Liver (tissue), 9 donors: ENCODE measurements around the gene COPS7A. TPM values are rescaled to one million over a fixed set of nuclear protein-coding genes. Genes with fewer than 3 reads are reported as not detected.

Experiments used
- DNase-seq: peaks from one replicate; pipeline ENCODE4 v3.0.0-alpha.2; 2017; ENCODE audit warnings: low spot score
- H3K27ac ChIP-seq, 2 donors: one replicate each; pipeline ENCODE4 v1.7.0; 2013; ENCODE audit warnings: inconsistent platforms in 2 of 2, low read length in 2 of 2, control low read depth in 1 of 2, low read depth in 1 of 2, mild to moderate bottlenecking in 1 of 2
- H3K27me3 ChIP-seq, 4 donors: one replicate each; pipeline versions ENCODE4 v1.6.1 to v1.7.0; 2013; ENCODE audit warnings: low read length in 3 of 4, inconsistent platforms in 1 of 4, mild to moderate bottlenecking in 1 of 4, moderate library complexity in 1 of 4; ENCODE audit not compliant: control insufficient read depth in 4 of 4, insufficient read depth in 4 of 4
- H3K36me3 ChIP-seq, 4 donors: one replicate each; pipeline versions ENCODE4 v1.6.1 to v1.7.0; 2013; ENCODE audit warnings: low read length in 3 of 4, mild to moderate bottlenecking in 3 of 4, low read depth in 1 of 4, moderate library complexity in 1 of 4; ENCODE audit not compliant: control insufficient read depth in 4 of 4, insufficient read depth in 3 of 4
- H3K4me1 ChIP-seq, 4 donors: one replicate each; pipeline versions ENCODE4 v1.6.1 to v1.7.0; 2013; ENCODE audit warnings: low read length in 3 of 4, mild to moderate bottlenecking in 3 of 4, moderate library complexity in 1 of 4; ENCODE audit not compliant: control insufficient read depth in 4 of 4, insufficient read depth in 4 of 4
- H3K4me3 ChIP-seq, 3 donors: one replicate each; pipeline versions ENCODE4 v1.6.1 to v1.7.0; 2013; ENCODE audit warnings: low read length in 3 of 3, control low read depth in 1 of 3, low read depth in 1 of 3, mild to moderate bottlenecking in 1 of 3
- H3K9ac ChIP-seq, 2 donors: one replicate each; pipeline ENCODE4 v1.7.0; 2013; ENCODE audit warnings: low read length in 2 of 2, mild to moderate bottlenecking in 2 of 2, moderate library complexity in 2 of 2, control low read depth in 1 of 2, low read depth in 1 of 2
- H3K9me3 ChIP-seq, 4 donors: one replicate each; pipeline versions ENCODE4 v1.6.1 to v1.7.0; 2013; ENCODE audit warnings: low read length in 3 of 4; ENCODE audit not compliant: control insufficient read depth in 4 of 4
- ATF3 ChIP-seq: IDR thresholded peaks from 2 replicates; pipeline ENCODE4 v1.6.1; 2016; ENCODE audit warnings: antibody characterized with exemption
- CTCF ChIP-seq: fragments of 150-350 bp; IDR thresholded peaks from 2 replicates; pipeline ENCODE4 v1.5.1; 2017; ENCODE audit warnings: improper control_type of control experiment, low read depth, low read length; ENCODE audit not compliant: missing input control
- EGR1 ChIP-seq, 2 donors: IDR thresholded peaks; 2 replicates each; pipeline ENCODE4 v1.6.1; 2016 to 2018; ENCODE audit warnings: antibody characterized with exemption in 2 of 2, low read depth in 2 of 2
- FOXA1 ChIP-seq: IDR thresholded peaks from 2 replicates; pipeline ENCODE4 v1.6.1; 2016; ENCODE audit warnings: antibody characterized with exemption
- FOXA2 ChIP-seq: IDR thresholded peaks from 2 replicates; pipeline ENCODE4 v1.6.1; 2016; ENCODE audit warnings: antibody characterized with exemption
- HNF4A ChIP-seq, 2 donors: conservative IDR thresholded peaks; 2 replicates each; pipeline ENCODE4 v1.6.1; 2016; ENCODE audit warnings: antibody characterized with exemption in 2 of 2, mild to moderate bottlenecking in 2 of 2
- HNF4G ChIP-seq: IDR thresholded peaks from 2 replicates; pipeline ENCODE4 v1.6.1; 2016; ENCODE audit warnings: antibody characterized with exemption
- JUND ChIP-seq, 2 donors: IDR thresholded peaks; 2 replicates each; pipeline ENCODE4 v1.6.1; 2016; ENCODE audit warnings: antibody characterized with exemption in 2 of 2
- MAX ChIP-seq: IDR thresholded peaks from 2 replicates; pipeline ENCODE4 v1.6.1; 2016; ENCODE audit warnings: antibody characterized with exemption
- NR2F2 ChIP-seq: IDR thresholded peaks from 2 replicates; pipeline ENCODE4 v1.6.1; 2016; ENCODE audit warnings: antibody characterized with exemption
- RAD21 ChIP-seq, 2 donors: IDR thresholded peaks; 2 replicates each; pipeline ENCODE4 v1.6.1; 2016; ENCODE audit warnings: antibody characterized with exemption in 2 of 2, mild to moderate bottlenecking in 2 of 2
- REST ChIP-seq: IDR thresholded peaks from 2 replicates; pipeline ENCODE4 v1.6.1; 2016; ENCODE audit warnings: antibody characterized with exemption, mild to moderate bottlenecking
- RXRA ChIP-seq, 2 donors: IDR thresholded peaks; 2 replicates each; pipeline ENCODE4 v1.6.1; 2017 to 2018; ENCODE audit warnings: antibody characterized with exemption in 2 of 2, mild to moderate bottlenecking in 1 of 2
- SP1 ChIP-seq: IDR thresholded peaks from 2 replicates; pipeline ENCODE4 v1.6.1; 2018; ENCODE audit warnings: antibody characterized with exemption, mild to moderate bottlenecking
- TAF1 ChIP-seq: conservative IDR thresholded peaks from 2 replicates; pipeline ENCODE4 v1.6.1; 2016; ENCODE audit warnings: antibody characterized with exemption, mild to moderate bottlenecking
- YY1 ChIP-seq: IDR thresholded peaks from 2 replicates; pipeline ENCODE4 v1.6.1; 2016; ENCODE audit warnings: antibody characterized with exemption, mild to moderate bottlenecking
- ZBTB33 ChIP-seq: IDR thresholded peaks from 2 replicates; pipeline ENCODE4 v1.6.1; 2016; ENCODE audit warnings: antibody characterized with exemption
- WGBS: extraction: QIAGEN DNeasy Blood & Tissue Kit; methylation state at CpG from one replicate; pipeline ENCODE4 v1.1.7; 2013; 5-methylcytosine and 5-hydroxymethylcytosine counted together
- polyA plus RNA-seq, 2 donors: library from polyadenylated mRNA; stranded (reverse) in 1 of 2; unstranded in 1 of 2; fragments of 200-250 nt in 1 of 2; fragments of >200 nt in 1 of 2; fragmentation: Nextera tagmentation in 1 of 2; extraction: Ambion mirVana in 1 of 2; gene quantifications; one replicate each; pipeline versions ENCODE4 v1.2.1 to v1.2.3, GENCODE V29; 2013 to 2015
- total RNA-seq, 2 donors: library from RNA; depleted of rRNA; stranded (reverse); fragments of >200 nt; gene quantifications; one replicate each; pipeline ENCODE4 v1.2.3, GENCODE V29; 2014
- donor health status: healthy.
- donor health status: healthy.
- donor health status: healthy.
- donor health status: healthy.
- donor health status: healthy.

COPS7A gene
- total and polyA plus RNA-seq, 4 donors: 26.0 to 37.7 (median 32.4) TPM

- H3K4me3 ChIP-seq: no peak overlapping the region
- no peak overlapping the region for H3K9ac ChIP-seq
- no peaks in the 10 kb centered on the region for H3K9me3 ChIP-seq
- peaks cover 3 to 32% (median 25%) of the 10 kb centered on the region in 4 donors for H3K4me1 ChIP-seq
- H3K27ac ChIP-seq: no peak overlapping the region
- no peaks in the 10 kb centered on the region for H3K36me3 ChIP-seq
- TF ChIP-seq YY1 (no peak), RAD21 (IDR thresholded peaks at IDR 0.05) (no peak), REST (no peak), HNF4G (no peak), NR2F2 (no peak), JUND (IDR thresholded peaks at IDR 0.05) (no peak), CTCF (no peak), SP1 (no peak), EGR1 (IDR thresholded peaks at IDR 0.05; ENCODE audit: low read depth in 2 of 2) (no peak), ATF3 (no peak), ZBTB33 (no peak), TAF1 (no peak), MAX (no peak), FOXA2 (no peak)
- no peak for DNase-seq
- H3K27me3 ChIP-seq: no peaks in the 10 kb centered on the region
- WGBS: 90% methylated on average over 5 of the region's 5 CpGs
Measured at GRCh38 chr12:6759741-6760140, 35.9 kb downstream of the COPS7A start.

- Histone ChIP-seq H3K4me1 (peaks cover 7 to 46% (median 41%) of the 10 kb centered on the region in 4 donors), H3K9me3 (no peaks in the 10 kb centered on the region), H3K9ac (peak overlapping the region in 1 of 2 donors; percentile 54), H3K27ac (peak overlapping the region; percentile 78 to 93), H3K4me3 (no peak overlapping the region), H3K27me3 (no peaks in the 10 kb centered on the region), H3K36me3 (no peaks in the 10 kb centered on the region)
- 58% methylated on average over 4 of the region's 4 CpGs for WGBS
- no peak for DNase-seq
- TF ChIP-seq MAX: no peak
- TF ChIP-seq HNF4A (conservative IDR thresholded peaks at IDR 0.05): no peak
- TF ChIP-seq ZBTB33: no peak
- no peak for TF ChIP-seq CTCF
- TF ChIP-seq YY1: no peak
- no peak for TF ChIP-seq FOXA1
- no peak for TF ChIP-seq EGR1 (IDR thresholded peaks at IDR 0.05; ENCODE audit: low read depth in 2 of 2)
- TF ChIP-seq ATF3: no peak
- no peak for TF ChIP-seq RXRA (IDR thresholded peaks at IDR 0.05)
Measured at GRCh38 chr12:6763380-6763779, 39.5 kb downstream of the COPS7A start.
